Keratinocyte (primary cell): Measurements from ENCODE around the gene RAD18. TPM values are rescaled to one million over a fixed set of nuclear protein-coding genes. Genes with fewer than 3 reads are reported as not detected.

Experiments used
- DNase-seq: peaks from one replicate; pipeline ENCODE4 v3.0.0-alpha.2; 2011; ENCODE audit warnings: low read depth, missing footprints, low spot score
- FAIRE-seq: peaks from 2 replicates; lab custom pipeline; 2011; peaks lifted over from hg19 to GRCh38; lab: Jason Lieb, UNC
- H2AFZ ChIP-seq: 2 replicates; pipeline ENCODE4 v1.6.0; 2012; ENCODE audit warnings: low read length, control low read depth, inconsistent platforms; ENCODE audit not compliant: control insufficient read depth
- H3K27ac ChIP-seq: 2 replicates; pipeline ENCODE4 v1.5.1; 2011; ENCODE audit warnings: low read length; ENCODE audit not compliant: control insufficient read depth, insufficient read depth
- H3K27me3 ChIP-seq: 3 replicates; pipeline ENCODE4 v1.6.0; 2011; ENCODE audit warnings: low read length; ENCODE audit not compliant: control insufficient read depth, insufficient read depth; ENCODE audit errors: extremely low read depth
- H3K36me3 ChIP-seq, 2 experiments: 2 replicates in 1 of 2; 3 replicates in 1 of 2; pipeline ENCODE4 v1.5.1; 2011; ENCODE audit warnings: low read length in 2 of 2, mild to moderate bottlenecking in 1 of 2; ENCODE audit not compliant: control insufficient read depth in 2 of 2, insufficient read depth in 2 of 2; ENCODE audit errors: extremely low read depth in 1 of 2
- H3K4me1 ChIP-seq: 3 replicates; pipeline ENCODE4 v1.5.1; 2011; ENCODE audit warnings: low read length; ENCODE audit not compliant: control insufficient read depth, insufficient read depth; ENCODE audit errors: extremely low read depth
- H3K4me2 ChIP-seq: 3 replicates; pipeline ENCODE4 v1.6.0; 2011; ENCODE audit warnings: low read depth, low read length; ENCODE audit not compliant: control insufficient read depth, insufficient read depth; ENCODE audit errors: extremely low read depth
- H3K4me3 ChIP-seq, 3 experiments: fragments of 200-600 bp in 1 of 3; sonication (generic) in 1 of 3; 2 replicates in 2 of 3; 3 replicates in 1 of 3; pipeline ENCODE4 v1.5.1; 2011 to 2016; ENCODE audit warnings: low read length in 3 of 3, mild to moderate bottlenecking in 3 of 3, control low read depth in 2 of 3, inconsistent platforms in 1 of 3, low read depth in 1 of 3, mixed read lengths in 1 of 3, mixed run types in 1 of 3, moderate library complexity in 1 of 3; ENCODE audit not compliant: control insufficient read depth in 2 of 3, insufficient read depth in 2 of 3; ENCODE audit errors: extremely low read depth in 1 of 3
- H3K79me2 ChIP-seq: 2 replicates; pipeline ENCODE4 v1.6.0; 2012; ENCODE audit warnings: low read length; ENCODE audit not compliant: control insufficient read depth, insufficient read depth
- H3K9ac ChIP-seq: 3 replicates; pipeline ENCODE4 v1.6.0; 2011; ENCODE audit warnings: low read length; ENCODE audit not compliant: control insufficient read depth, insufficient read depth; ENCODE audit errors: extremely low read depth
- H3K9me1 ChIP-seq: 3 replicates; pipeline ENCODE4 v1.6.0; 2011; ENCODE audit warnings: low read length; ENCODE audit not compliant: control insufficient read depth, insufficient read depth; ENCODE audit errors: extremely low read depth
- H3K9me3 ChIP-seq: 2 replicates; pipeline ENCODE4 v1.5.1; 2012; ENCODE audit warnings: low read depth, low read length; ENCODE audit not compliant: control insufficient read depth
- H4K20me1 ChIP-seq: 3 replicates; pipeline ENCODE4 v1.6.0; 2011; ENCODE audit warnings: low read length; ENCODE audit not compliant: control insufficient read depth, insufficient read depth; ENCODE audit errors: extremely low read depth
- EZH2 ChIP-seq: IDR thresholded peaks from one replicate; pipeline ENCODE4 v1.6.1; 2012; ENCODE audit warnings: inconsistent platforms, mild to moderate bottlenecking, low read length, moderate library complexity
- dilution Hi-C: fragments of 300-500 bp; cut with MboI; formaldehyde crosslinking; loops from one replicate; pipeline ENCODE4 v1.7.0; 2020; ENCODE audit warnings: low sequenced_read_pairs; ENCODE audit not compliant: extremely low pct_ligation_motif_present
- polyA plus RNA-seq, 5 experiments: library from polyadenylated mRNA; depleted of rRNA in 3 of 5; stranded (reverse) in 3 of 5; stranded (forward) in 1 of 5; unstranded in 1 of 5; fragments of >200 nt; gene quantifications; 1 replicate in 1 of 5; 2 replicates in 3 of 5; 3 replicates in 1 of 5; pipeline versions ENCODE4 v1.2.1 to v1.2.3, GENCODE V29; 2011 to 2012; ENCODE audit warnings: missing spikeins in 2 of 5, low read depth in 1 of 5, low replicate concordance in 1 of 5
- TF ChIP-seq, protein P1 (sequence below), 3 experiments: IDR thresholded peaks in 1 of 3; conservative IDR thresholded peaks in 1 of 3; optimal IDR thresholded peaks in 1 of 3; 2 replicates in 2 of 3; 3 replicates in 1 of 3; pipeline versions ENCODE3 to v1.5.1; 2011; ENCODE audit warnings: low read length in 3 of 3, mild to moderate bottlenecking in 3 of 3, moderate library complexity in 2 of 3, control low read depth in 1 of 3, inconsistent platforms in 1 of 3; ENCODE audit not compliant: insufficient read depth in 2 of 3; ENCODE audit errors: extremely low read depth in 1 of 3

RAD18 gene
- polyA plus RNA-seq, 1 donor (not counting 4 experiments of a cell fraction or from before 2014, with no cell fraction given): 16.0 TPM

DNA sequence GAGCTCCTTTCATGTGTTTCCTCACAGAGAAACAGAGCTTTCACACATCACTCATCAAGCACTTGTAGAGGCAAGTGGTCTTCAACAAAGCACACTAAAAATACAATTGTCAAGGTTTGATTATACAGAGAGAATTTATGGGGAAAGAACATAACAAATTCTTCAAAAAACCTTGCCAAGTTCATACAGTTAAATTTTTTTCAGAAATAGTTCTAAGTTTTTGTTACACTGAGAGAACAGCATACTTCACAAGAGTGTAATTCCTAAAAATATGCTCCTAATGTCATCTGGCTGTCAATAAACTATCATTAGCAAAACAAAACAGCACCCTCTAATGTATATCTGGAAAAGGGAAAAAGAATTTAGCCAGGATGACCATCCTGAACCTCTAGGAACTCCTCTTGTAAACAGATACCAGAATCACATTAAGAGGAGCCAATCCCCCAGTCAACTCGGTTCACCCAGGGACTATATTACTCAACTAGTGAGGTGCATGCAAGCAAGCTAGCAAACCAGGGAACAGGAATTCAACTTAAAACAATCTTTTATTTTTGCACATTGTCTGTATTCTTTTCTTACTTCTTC is 63.3 kb downstream of the RAD18 start:
- dilution Hi-C loops: no loop called here
- Histone ChIP-seq H3K4me1 (no peaks in the 10 kb centered on the region), H2AFZ (no peak overlapping the region), H3K79me2 (no peaks in the 10 kb centered on the region), H4K20me1 (no peaks in the 10 kb centered on the region), H3K4me2 (no peak overlapping the region), H3K27me3 (no peaks in the 10 kb centered on the region), H3K36me3 (no peaks in the 10 kb centered on the region), H3K9me3 (no peaks in the 10 kb centered on the region), H3K9ac (no peak overlapping the region), H3K9me1 (no peaks in the 10 kb centered on the region), H3K27ac (no peak overlapping the region), H3K4me3 (no peak overlapping the region)
- TF ChIP-seq EZH2: no peak
- TF ChIP-seq, protein P1, sequence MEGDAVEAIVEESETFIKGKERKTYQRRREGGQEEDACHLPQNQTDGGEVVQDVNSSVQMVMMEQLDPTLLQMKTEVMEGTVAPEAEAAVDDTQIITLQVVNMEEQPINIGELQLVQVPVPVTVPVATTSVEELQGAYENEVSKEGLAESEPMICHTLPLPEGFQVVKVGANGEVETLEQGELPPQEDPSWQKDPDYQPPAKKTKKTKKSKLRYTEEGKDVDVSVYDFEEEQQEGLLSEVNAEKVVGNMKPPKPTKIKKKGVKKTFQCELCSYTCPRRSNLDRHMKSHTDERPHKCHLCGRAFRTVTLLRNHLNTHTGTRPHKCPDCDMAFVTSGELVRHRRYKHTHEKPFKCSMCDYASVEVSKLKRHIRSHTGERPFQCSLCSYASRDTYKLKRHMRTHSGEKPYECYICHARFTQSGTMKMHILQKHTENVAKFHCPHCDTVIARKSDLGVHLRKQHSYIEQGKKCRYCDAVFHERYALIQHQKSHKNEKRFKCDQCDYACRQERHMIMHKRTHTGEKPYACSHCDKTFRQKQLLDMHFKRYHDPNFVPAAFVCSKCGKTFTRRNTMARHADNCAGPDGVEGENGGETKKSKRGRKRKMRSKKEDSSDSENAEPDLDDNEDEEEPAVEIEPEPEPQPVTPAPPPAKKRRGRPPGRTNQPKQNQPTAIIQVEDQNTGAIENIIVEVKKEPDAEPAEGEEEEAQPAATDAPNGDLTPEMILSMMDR (optimal IDR thresholded peaks at IDR 0.05 in 1 of 3, IDR thresholded peaks at IDR 0.05 in 1 of 3, conservative IDR thresholded peaks at IDR 0.05 in 1 of 3; ENCODE audit: extremely low read depth in 1 of 3, insufficient read depth in 2 of 3, low read length in 3 of 3): no peak
- FAIRE-seq: no peak
- no peak for DNase-seq

DNA sequence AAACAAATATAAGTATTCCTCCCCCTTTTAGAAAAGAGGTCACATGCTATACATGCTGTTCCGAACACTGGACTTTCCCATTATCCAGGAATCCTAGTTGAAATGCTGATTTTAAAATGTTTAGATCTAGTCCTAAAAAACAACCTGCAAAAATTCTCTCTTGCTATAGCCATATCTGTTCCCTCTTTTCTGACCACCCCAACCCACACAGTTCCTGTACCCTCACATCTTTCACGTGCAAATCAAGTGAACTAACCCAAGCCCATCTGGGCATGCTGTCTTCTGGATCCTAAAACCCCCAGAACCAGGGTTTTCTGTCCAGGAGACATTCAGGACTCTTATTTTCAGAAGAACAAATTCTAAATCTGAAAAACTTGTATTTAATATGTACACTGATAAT is 67.4 kb downstream of the RAD18 start:
- Histone ChIP-seq H3K9me1 (no peaks in the 10 kb centered on the region), H3K27ac (no peak overlapping the region), H3K79me2 (no peaks in the 10 kb centered on the region), H3K9ac (no peak overlapping the region), H3K9me3 (no peaks in the 10 kb centered on the region), H3K36me3 (no peaks in the 10 kb centered on the region), H3K4me3 (no peak overlapping the region), H2AFZ (no peak overlapping the region), H4K20me1 (no peaks in the 10 kb centered on the region), H3K4me1 (no peaks in the 10 kb centered on the region), H3K4me2 (no peak overlapping the region), H3K27me3 (no peaks in the 10 kb centered on the region)
- TF ChIP-seq, protein P1 (optimal IDR thresholded peaks at IDR 0.05 in 1 of 3, IDR thresholded peaks at IDR 0.05 in 1 of 3, conservative IDR thresholded peaks at IDR 0.05 in 1 of 3; ENCODE audit: extremely low read depth in 1 of 3, insufficient read depth in 2 of 3, low read length in 3 of 3): no peak
- no peak for TF ChIP-seq EZH2
- no peak for FAIRE-seq
- no peak for DNase-seq
- dilution Hi-C loops: no loop called here
